ENCODE data around the gene COL4A5.
"Not testable (repeated sequence)": the region's sequence is repeated elsewhere in the genome, so short reads cannot be mapped to it uniquely, and the experiment has no call there.

COL4A5 gene

DNA sequence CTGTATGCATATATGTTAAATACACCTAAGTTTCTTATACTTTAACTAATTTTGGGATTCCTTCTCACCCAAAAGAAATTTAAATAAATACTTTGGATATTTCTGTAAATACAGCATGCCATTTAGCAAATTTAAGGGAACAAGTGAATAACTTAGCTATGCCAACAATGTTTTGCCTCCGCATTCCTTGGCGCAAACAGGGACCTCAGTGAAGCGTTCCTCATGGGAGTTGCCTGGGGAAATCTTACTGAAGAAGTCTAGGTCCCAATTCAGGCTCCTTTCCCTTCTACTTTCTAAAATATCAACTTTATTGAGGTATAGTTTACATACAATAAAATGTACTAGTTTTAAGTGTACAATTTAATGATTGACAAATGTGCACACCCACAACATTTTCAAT lies 25.0 kb downstream of the COL4A5 start:
- H3K4me1 Mint-ChIP-seq: no peaks in the 10 kb centered on the region
- no peak overlapping the region for H3K4me3 Mint-ChIP-seq
- H3K36me3 Mint-ChIP-seq (ENCODE audit: low read depth): peaks cover 43% of the 10 kb centered on the region
- DNase-seq: no peak
- TF ChIP-seq, protein P1, sequence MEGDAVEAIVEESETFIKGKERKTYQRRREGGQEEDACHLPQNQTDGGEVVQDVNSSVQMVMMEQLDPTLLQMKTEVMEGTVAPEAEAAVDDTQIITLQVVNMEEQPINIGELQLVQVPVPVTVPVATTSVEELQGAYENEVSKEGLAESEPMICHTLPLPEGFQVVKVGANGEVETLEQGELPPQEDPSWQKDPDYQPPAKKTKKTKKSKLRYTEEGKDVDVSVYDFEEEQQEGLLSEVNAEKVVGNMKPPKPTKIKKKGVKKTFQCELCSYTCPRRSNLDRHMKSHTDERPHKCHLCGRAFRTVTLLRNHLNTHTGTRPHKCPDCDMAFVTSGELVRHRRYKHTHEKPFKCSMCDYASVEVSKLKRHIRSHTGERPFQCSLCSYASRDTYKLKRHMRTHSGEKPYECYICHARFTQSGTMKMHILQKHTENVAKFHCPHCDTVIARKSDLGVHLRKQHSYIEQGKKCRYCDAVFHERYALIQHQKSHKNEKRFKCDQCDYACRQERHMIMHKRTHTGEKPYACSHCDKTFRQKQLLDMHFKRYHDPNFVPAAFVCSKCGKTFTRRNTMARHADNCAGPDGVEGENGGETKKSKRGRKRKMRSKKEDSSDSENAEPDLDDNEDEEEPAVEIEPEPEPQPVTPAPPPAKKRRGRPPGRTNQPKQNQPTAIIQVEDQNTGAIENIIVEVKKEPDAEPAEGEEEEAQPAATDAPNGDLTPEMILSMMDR (IDR thresholded peaks at IDR 0.05): no peak
- H3K27ac Mint-ChIP-seq: no peak overlapping the region
- peaks cover 20% of the 10 kb centered on the region for H3K9me3 Mint-ChIP-seq
- no peaks in the 10 kb centered on the region for H3K27me3 Mint-ChIP-seq (ENCODE audit: low read depth, poor library complexity)

GRCh38 chrX:108468486-108468885 lies 28.8 kb downstream of the COL4A5 start:
- no peak overlapping the region for H3K27ac Mint-ChIP-seq
- no peaks in the 10 kb centered on the region for H3K4me1 Mint-ChIP-seq
- H3K36me3 Mint-ChIP-seq (ENCODE audit: low read depth): peaks cover 78% of the 10 kb centered on the region
- no peaks in the 10 kb centered on the region for H3K27me3 Mint-ChIP-seq (ENCODE audit: low read depth, poor library complexity)
- H3K9me3 Mint-ChIP-seq: peaks cover 58% of the 10 kb centered on the region
- TF ChIP-seq, protein P1 (IDR thresholded peaks at IDR 0.05): no peak
- no peak overlapping the region for H3K4me3 Mint-ChIP-seq
- DNase-seq: no peak

DNA sequence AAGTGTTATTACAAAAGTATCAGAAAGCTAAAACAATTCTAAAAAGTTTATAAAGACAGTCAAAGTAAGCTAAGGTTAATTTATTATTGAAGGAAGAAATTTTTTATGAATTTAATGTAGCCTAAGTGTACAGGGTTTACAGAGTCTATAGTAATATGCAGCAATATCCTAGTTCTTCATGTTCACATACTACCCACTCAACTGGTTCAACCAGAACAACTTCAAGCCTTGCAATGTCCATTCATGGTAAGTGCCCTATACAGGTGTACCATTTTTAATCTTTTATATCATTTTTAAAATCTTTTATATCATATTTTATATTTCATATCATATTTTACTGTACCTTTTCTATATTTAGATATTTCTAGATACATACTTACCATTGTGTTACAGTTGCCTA lies 34.3 kb downstream of the COL4A5 start:
- Mint-ChIP-seq H3K9me3 (peaks cover 84% of the 10 kb centered on the region), H3K27ac (no peak overlapping the region), H3K27me3 (ENCODE audit: low read depth, poor library complexity) (no peaks in the 10 kb centered on the region), H3K4me1 (no peaks in the 10 kb centered on the region), H3K36me3 (ENCODE audit: low read depth) (peaks cover 91% of the 10 kb centered on the region), H3K4me3 (no peak overlapping the region)
- no peak for DNase-seq
- TF ChIP-seq, protein P1 (IDR thresholded peaks at IDR 0.05): no peak

- Mint-ChIP-seq H3K36me3 (ENCODE audit: low read depth) (peaks cover 93% of the 10 kb centered on the region), H3K9me3 (peaks cover 70% of the 10 kb centered on the region)
- not testable (repeated sequence) for H3K4me3 Mint-ChIP-seq; H3K27ac Mint-ChIP-seq; H3K4me1 Mint-ChIP-seq; DNase-seq; H3K27me3 Mint-ChIP-seq (ENCODE audit: low read depth, poor library complexity)
Measured at GRCh38 chrX:108481528-108481927, 41.9 kb downstream of the COL4A5 start.

GRCh38 chrX:108484251-108484650 lies 44.6 kb downstream of the COL4A5 start:
- Mint-ChIP-seq H3K36me3 (ENCODE audit: low read depth) (peaks cover 81% of the 10 kb centered on the region), H3K27ac (no peak overlapping the region), H3K4me3 (no peak overlapping the region), H3K4me1 (no peaks in the 10 kb centered on the region), H3K27me3 (ENCODE audit: low read depth, poor library complexity) (no peaks in the 10 kb centered on the region), H3K9me3 (peaks cover 53% of the 10 kb centered on the region)
- TF ChIP-seq, protein P1 (IDR thresholded peaks at IDR 0.05): no peak
- DNase-seq: no peak

DNA sequence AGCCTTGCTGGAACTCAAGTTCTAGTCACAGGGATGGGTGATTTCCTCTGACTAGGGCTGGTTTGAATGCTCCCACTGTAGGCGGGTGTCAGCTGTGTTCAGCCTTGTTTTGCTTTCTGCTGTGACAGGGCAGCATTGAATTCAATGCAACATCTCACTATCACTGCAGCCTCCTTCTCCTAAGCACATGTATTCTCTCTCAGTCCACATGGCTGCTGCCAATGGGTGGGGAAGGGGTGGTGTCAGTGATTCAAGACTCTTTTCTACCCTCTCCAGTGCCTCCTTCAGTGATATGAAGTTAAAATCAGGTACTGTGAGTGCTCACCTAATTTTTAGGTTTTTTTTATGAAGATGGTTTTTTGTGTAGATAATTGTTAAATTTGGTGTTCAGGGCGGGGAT lies 46.3 kb downstream of the COL4A5 start:
- no peak for DNase-seq
- H3K4me1 Mint-ChIP-seq: no peaks in the 10 kb centered on the region
- no peak overlapping the region for H3K4me3 Mint-ChIP-seq
- peaks cover 37% of the 10 kb centered on the region for H3K9me3 Mint-ChIP-seq
- TF ChIP-seq, protein P1 (IDR thresholded peaks at IDR 0.05): no peak
- H3K36me3 Mint-ChIP-seq (ENCODE audit: low read depth): peaks cover 63% of the 10 kb centered on the region
- H3K27me3 Mint-ChIP-seq (ENCODE audit: low read depth, poor library complexity): no peaks in the 10 kb centered on the region
- no peak overlapping the region for H3K27ac Mint-ChIP-seq

Measured in nephron progenitor cell (in vitro differentiated cells).